Lower lobe of right lung (tissue), 2 donors: Measurements from ENCODE around the gene BICC1. TPM values are rescaled to one million over a fixed set of nuclear protein-coding genes. Genes with fewer than 3 reads are reported as not detected.

Source experiments
- ATAC-seq, 2 donors: fragments of 200-7000 bp; cut with Tn5 transposase; one replicate each; pipeline ENCODE4 v1.9.1; 2020 to 2022; ENCODE audit warnings: mild to moderate bottlenecking in 2 of 2, moderate library complexity in 2 of 2
- DNase-seq: peaks from one replicate; pipeline ENCODE4 v3.0.0-alpha.2; 2020
- H3K27ac ChIP-seq: fragments of 200-600 bp; one replicate; pipeline ENCODE4 v1.8.0; 2022
- H3K27me3 ChIP-seq: fragments of 200-600 bp; one replicate; pipeline ENCODE4 v1.8.0; 2022; ENCODE audit warnings: low read depth
- H3K36me3 ChIP-seq: fragments of 200-600 bp; one replicate; pipeline ENCODE4 v1.8.0; 2022; ENCODE audit warnings: mild to moderate bottlenecking
- H3K4me1 ChIP-seq: fragments of 200-600 bp; one replicate; pipeline ENCODE4 v1.8.0; 2022
- H3K4me3 ChIP-seq: fragments of 200-600 bp; one replicate; pipeline ENCODE4 v1.8.0; 2022; ENCODE audit warnings: mild to moderate bottlenecking
- H3K9me3 ChIP-seq: fragments of 200-600 bp; one replicate; pipeline ENCODE4 v1.8.0; 2022
- CTCF ChIP-seq: fragments of 200-600 bp; IDR thresholded peaks from one replicate; pipeline ENCODE4 v1.8.0; 2022; ENCODE audit warnings: antibody characterized with exemption, mild to moderate bottlenecking
- intact Hi-C: fragments of 100-400 bp; cut with DNase I; formaldehyde crosslinking; loops from one replicate; pipeline ENCODE4 v1.11.0; 2022
- total RNA-seq: library from RNA; stranded (reverse); fragmentation: NEBNext Ultra II Directional; extraction: Animal tissue kit (Norgen Biotek cat#: 25700); gene quantifications from one replicate; pipeline ENCODE4 v1.2.1, GENCODE V29; 2021
- donor health status: DM: no; HTN: yes; CAD: no; lungs with severe emphysema.

Gene BICC1
- total RNA-seq, 1 donor from 2014 or later, result 11.0 TPM

- no peaks in the 10 kb centered on the region for H3K36me3 ChIP-seq
- H3K4me1 ChIP-seq, result no peaks in the 10 kb centered on the region
- H3K27ac ChIP-seq, result no peak overlapping the region
- ATAC-seq (no peak), DNase-seq (no peak)
- TF ChIP-seq CTCF, result no peak
- no peaks in the 10 kb centered on the region for H3K27me3 ChIP-seq
- H3K4me3 ChIP-seq, result no peak overlapping the region
- no peaks in the 10 kb centered on the region for H3K9me3 ChIP-seq
- intact Hi-C loops, result no loop called here
Measured at GRCh38 chr10:58802047-58802446, 289.4 kb downstream of the BICC1 start.

- DNase-seq (no peak), ATAC-seq (no peak)
- no peak for TF ChIP-seq CTCF
- H3K36me3 ChIP-seq, result no peaks in the 10 kb centered on the region
- no peaks in the 10 kb centered on the region for H3K4me1 ChIP-seq
- H3K27ac ChIP-seq, result no peak overlapping the region
- no peaks in the 10 kb centered on the region for H3K9me3 ChIP-seq
- intact Hi-C loops, result no loop called here
- no peaks in the 10 kb centered on the region for H3K27me3 ChIP-seq
- H3K4me3 ChIP-seq, result no peak overlapping the region
Measured at GRCh38 chr10:58806323-58806722, 293.7 kb downstream of the BICC1 start.

GRCh38 chr10:58806970-58807628 lies 294.4 kb downstream of the BICC1 start:
- Histone ChIP-seq H3K36me3 (no peaks in the 10 kb centered on the region), H3K4me3 (no peak overlapping the region), H3K9me3 (no peaks in the 10 kb centered on the region), H3K27me3 (no peaks in the 10 kb centered on the region), H3K4me1 (no peaks in the 10 kb centered on the region), H3K27ac (no peak overlapping the region)
- intact Hi-C loops, result no loop called here
- no peak for TF ChIP-seq CTCF
- no peak for ATAC-seq
- no peak for DNase-seq

GRCh38 chr10:58807629-58808022 lies 295.0 kb downstream of the BICC1 start:
- no peak for TF ChIP-seq CTCF
- intact Hi-C loops, result no loop called here
- H3K4me1 ChIP-seq, result no peaks in the 10 kb centered on the region
- ATAC-seq (peak; percentile 32 to 43), DNase-seq (no peak)
- no peak overlapping the region for H3K27ac ChIP-seq
- no peaks in the 10 kb centered on the region for H3K36me3 ChIP-seq
- H3K4me3 ChIP-seq, result no peak overlapping the region
- no peaks in the 10 kb centered on the region for H3K27me3 ChIP-seq
- no peaks in the 10 kb centered on the region for H3K9me3 ChIP-seq

GRCh38 chr10:58810751-58811150 lies 298.1 kb downstream of the BICC1 start:
- Histone ChIP-seq H3K9me3 (no peaks in the 10 kb centered on the region), H3K27ac (no peak overlapping the region), H3K36me3 (no peaks in the 10 kb centered on the region), H3K27me3 (no peaks in the 10 kb centered on the region), H3K4me1 (no peaks in the 10 kb centered on the region), H3K4me3 (no peak overlapping the region)
- intact Hi-C loops, result no loop called here
- ATAC-seq, result no peak
- DNase-seq, result no peak
- no peak for TF ChIP-seq CTCF
